ENCODE measurements around the gene U2AF1L4. TPM values are rescaled to one million over a fixed set of nuclear protein-coding genes. Genes with fewer than 3 reads are reported as not detected.

The U2AF1L4 gene
- total RNA-seq, 2 experiments from 2014 or later = 35.5 to 36.2 TPM

DNA sequence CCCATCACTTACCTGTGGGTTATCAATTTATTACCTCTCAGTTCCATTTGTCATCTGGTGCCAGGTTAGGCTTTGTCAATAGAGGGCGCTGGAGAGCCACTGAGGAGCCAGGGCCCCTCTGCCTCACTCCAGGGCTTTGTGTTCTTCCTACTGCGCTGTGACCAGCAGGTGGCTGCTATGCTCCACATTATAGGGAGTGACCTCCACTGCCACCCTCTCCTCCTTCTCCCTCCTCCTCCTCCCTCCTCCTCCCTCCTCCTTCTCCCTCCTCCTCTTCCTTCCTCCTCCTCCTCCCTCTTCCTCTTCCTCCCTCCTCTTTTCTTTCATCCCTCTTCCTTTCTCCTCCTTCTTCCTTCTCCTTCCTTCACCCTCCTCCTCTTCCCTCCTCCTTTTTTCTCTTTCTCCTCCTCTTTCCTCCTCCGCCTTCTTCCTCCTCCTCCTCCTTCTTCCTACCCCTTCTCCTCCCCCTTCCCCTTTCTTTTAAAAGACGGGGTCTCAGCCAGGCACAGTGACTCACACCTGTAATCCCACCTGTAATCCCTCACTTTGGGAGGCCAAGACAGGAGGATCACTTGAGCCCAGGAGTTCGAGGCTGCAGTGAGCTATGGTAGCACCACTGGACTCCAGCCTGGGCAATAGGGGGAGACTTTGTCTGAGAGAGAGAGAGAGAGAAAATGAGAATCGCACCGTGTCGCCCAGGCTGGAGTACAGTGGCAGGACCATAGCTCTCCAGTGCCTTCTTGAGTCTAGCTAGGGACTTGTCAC lies 51.2 kb downstream of the U2AF1L4 start:
- no peak overlapping the region for H3K4me3 Mint-ChIP-seq
- H3K27me3 Mint-ChIP-seq = peaks cover 3% of the 10 kb centered on the region
- H3K4me1 Mint-ChIP-seq = peaks cover 19% of the 10 kb centered on the region
- POLR2A ChIA-PET = interaction anchor here (1.1 to 6.9 kb wide), 3 partner anchors 9 to 36 kb away, joined by 3 to 141 read pairs (median 4); no protein-coding TSS in a partner anchor
- CTCF ChIA-PET = interaction anchor here (0.7 to 6.9 kb wide), 14 partner anchors 9 to 1060 kb away, joined by 3 to 131 read pairs (median 5); partner anchors contain the start of genes COX6B1, IGFLR1, LIN37 and ZBTB32
- DNase-seq = peak; percentile 93
- peak overlapping the region; percentile 52 for H3K27ac Mint-ChIP-seq
- no peaks in the 10 kb centered on the region for H3K9me3 Mint-ChIP-seq
- no peaks in the 10 kb centered on the region for H3K36me3 Mint-ChIP-seq (ENCODE audit: low read depth)

- no peaks in the 10 kb centered on the region for H3K9me3 Mint-ChIP-seq
Measured at GRCh38 chr19:35693422-35693821, 51.8 kb downstream of the U2AF1L4 start.

More at GRCh38 chr19:35693422-35693821, 51.8 kb downstream of the U2AF1L4 start:
- ChIA-PET POLR2A (interaction anchor here (0.6 to 1.1 kb wide), 3 partner anchors 10 to 34 kb away, joined by 3 read pairs; no protein-coding TSS in a partner anchor), CTCF (interaction anchor here (0.6 to 1.9 kb wide), 19 partner anchors 9 to 356 kb away, joined by 3 to 10 read pairs (median 4); partner anchors contain the start of genes COX6B1, PSENEN and U2AF1L4)
- Mint-ChIP-seq H3K27me3 (peaks cover 3% of the 10 kb centered on the region), H3K36me3 (ENCODE audit: low read depth) (no peaks in the 10 kb centered on the region), H3K27ac (no peak overlapping the region), H3K4me3 (no peak overlapping the region), H3K4me1 (peaks cover 18% of the 10 kb centered on the region)
- no peak for DNase-seq

Other genes with a start within 250 kb of the U2AF1L4 start
- gene DMKN, start 231.8 kb downstream of the U2AF1L4 start, total RNA-seq = not detected
- gene SBSN, start 217.1 kb downstream of the U2AF1L4 start, total RNA-seq = not detected
- not detected for gene GAPDHS, start 212.0 kb downstream of the U2AF1L4 start, total RNA-seq
- gene TMEM147, start 199.8 kb downstream of the U2AF1L4 start, total RNA-seq = 10 to 100 TPM; 39.6 to 47.4 TPM
- gene ATP4A, start 181.8 kb downstream of the U2AF1L4 start, total RNA-seq = not detected
- not detected for gene PMIS2, start 159.2 kb downstream of the U2AF1L4 start, total RNA-seq
- 10 to 100 TPM; 45.3 to 46.5 TPM for gene HAUS5, start 132.7 kb downstream of the U2AF1L4 start, total RNA-seq
- 100 to 1,000 TPM in 1 of 2 experiments, 10 to 100 TPM in 1; 99.5 to 102 TPM for gene RBM42, start 116.4 kb downstream of the U2AF1L4 start, total RNA-seq
- gene ETV2, start 103.7 kb downstream of the U2AF1L4 start, total RNA-seq = under 1 TPM; 0.65 to 0.96 TPM
- gene COX6B1, start 97.1 kb downstream of the U2AF1L4 start, total RNA-seq = 100 to 1,000 TPM; 440 to 442 TPM
- under 1 TPM; 0.65 to 0.86 TPM for gene UPK1A, start 78.9 kb downstream of the U2AF1L4 start, total RNA-seq
- gene ZBTB32, start 40.9 kb downstream of the U2AF1L4 start, total RNA-seq = 10 to 100 TPM; 94.8 to 96.2 TPM
- 10 to 100 TPM; 57.3 to 57.5 TPM for gene KMT2B, start 27.4 kb downstream of the U2AF1L4 start, total RNA-seq
- 10 to 100 TPM; 78.9 to 90.5 TPM for gene IGFLR1, start 3.0 kb downstream of the U2AF1L4 start, total RNA-seq
- 10 to 100 TPM; 48.1 to 51.3 TPM for gene PSENEN, start 233 bp upstream of the U2AF1L4 start, total RNA-seq
- gene LIN37, start 3.2 kb upstream of the U2AF1L4 start, total RNA-seq = 10 to 100 TPM; 13.1 to 16.2 TPM
- under 1 TPM in 1 of 2 experiments, not detected in 1; 0.48 TPM for gene HSPB6, start 11.6 kb upstream of the U2AF1L4 start, total RNA-seq
- 10 to 100 TPM; 47.1 to 52.4 TPM for gene PROSER3, start 12.8 kb upstream of the U2AF1L4 start, total RNA-seq
- gene ARHGAP33, start 30.1 kb upstream of the U2AF1L4 start, total RNA-seq = 10 to 100 TPM; 60.9 to 67.0 TPM
- not detected for gene PRODH2, start 67.4 kb upstream of the U2AF1L4 start, total RNA-seq
- gene NPHS1, start 107.1 kb upstream of the U2AF1L4 start, total RNA-seq = not detected
- gene KIRREL2, start 111.5 kb upstream of the U2AF1L4 start, total RNA-seq = under 1 TPM; 0.55 to 0.58 TPM
- 1 to 10 TPM in 1 of 2 experiments, under 1 TPM in 1; 0.76 to 1.1 TPM for gene APLP1, start 123.2 kb upstream of the U2AF1L4 start, total RNA-seq
- gene NFKBID, start 155.1 kb upstream of the U2AF1L4 start, total RNA-seq = 10 to 100 TPM; 36.3 to 40.3 TPM
- 100 to 1,000 TPM; 204 to 218 TPM for gene HCST, start 157.1 kb upstream of the U2AF1L4 start, total RNA-seq
- gene TYROBP, start 162.9 kb upstream of the U2AF1L4 start, total RNA-seq = 1 to 10 TPM in 1 of 2 experiments, under 1 TPM in 1; 0.58 to 1.1 TPM
- 10 to 100 TPM; 13.5 to 17.0 TPM for gene LRFN3, start 191.0 kb upstream of the U2AF1L4 start, total RNA-seq
- gene SDHAF1, start 249.8 kb upstream of the U2AF1L4 start, total RNA-seq = 10 to 100 TPM; 17.3 to 18.3 TPM

Data from activated CD4-positive, alpha-beta memory T cell treated with anti-CD3 and anti-CD28 coated beads, Interleukin-2, amount 10 ng/mL, durations not matched to agents 7 days and 5 days (primary cell).